Activated CD4-positive, CD25-positive, alpha-beta regulatory T cell treated with anti-CD3 and anti-CD28 coated beads, Interleukin-2, amount 50 U/mL, for 24 hours (primary cell): ENCODE results near the gene CTH.
"Not testable (repeated sequence)": the region's sequence is repeated elsewhere in the genome, so short reads cannot be mapped to it uniquely, and the experiment has no call there.

Experiments
- ATAC-seq, 2 donors: fragments of 150-1000 bp; cut with Tn5 transposase; one replicate each; pipeline ENCODE4 v1.10.0; 2021; ENCODE audit warnings: mild to moderate bottlenecking in 1 of 2, moderate library complexity in 1 of 2

The CTH gene

DNA sequence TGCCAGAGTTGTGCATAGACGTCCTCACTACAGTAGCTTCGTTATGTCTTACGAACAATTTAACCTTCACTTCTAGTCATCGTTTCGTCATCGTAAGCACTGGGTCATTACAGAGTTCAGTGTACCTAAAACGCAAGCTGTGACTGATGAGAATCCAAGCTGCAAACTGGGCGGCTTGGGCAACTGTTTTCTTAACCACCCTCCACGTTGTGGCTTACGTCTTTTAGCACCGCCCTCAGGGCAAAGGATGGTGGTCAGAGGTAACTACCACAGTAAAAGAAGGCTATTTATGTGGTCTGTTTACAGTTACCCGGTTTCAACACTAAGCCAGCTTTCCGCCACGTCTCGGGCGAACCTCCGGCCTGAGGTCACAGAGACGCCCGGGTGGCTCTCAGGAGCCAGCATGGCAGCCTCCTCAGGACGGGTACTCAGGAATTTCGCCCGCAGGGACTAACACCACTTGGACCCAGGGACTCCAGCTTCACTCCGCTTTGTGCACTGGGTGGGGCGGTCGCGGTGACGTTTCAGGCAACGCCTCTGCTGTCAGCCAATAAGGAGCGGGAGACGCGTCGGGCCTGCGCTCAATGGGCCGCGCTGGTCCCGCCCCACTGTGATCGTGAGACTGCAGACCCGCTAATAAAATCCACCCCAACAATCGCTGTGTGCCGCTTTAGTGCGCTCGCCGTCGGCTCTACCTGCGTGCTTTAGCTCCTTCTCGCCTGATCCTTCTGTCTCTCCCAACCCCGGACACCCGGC lies at the start of gene CTH:
Gene CTH, plus strand, starts transcription at position 665 of the 756 bp plus-strand sequence. CDS start 148 bp downstream, outside the sequence.
- peak; percentile 97 to 99 for ATAC-seq

GRCh38 chr1:70361727-70362398 lies 49.2 kb upstream of the CTH start:
- ATAC-seq, result no peak

DNA sequence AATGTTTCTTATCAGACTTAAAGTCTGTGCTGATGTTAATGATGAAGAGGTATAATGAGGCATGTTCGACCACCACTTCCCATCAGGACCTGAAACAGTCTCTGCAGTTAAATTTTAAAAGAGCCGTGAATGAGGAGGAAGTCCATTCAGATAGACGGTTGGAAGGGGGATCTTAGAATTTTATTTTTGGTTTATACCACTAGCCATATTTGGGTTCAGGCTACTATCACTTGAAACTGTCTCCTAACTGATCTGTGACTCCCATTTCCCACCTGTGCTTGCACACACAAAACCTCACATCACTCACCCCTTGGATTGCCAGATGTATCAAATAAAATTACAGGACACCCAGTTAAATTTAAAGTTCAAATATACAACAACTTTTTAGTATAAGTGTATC lies 46.6 kb upstream of the CTH start:
- ATAC-seq, result no peak

DNA sequence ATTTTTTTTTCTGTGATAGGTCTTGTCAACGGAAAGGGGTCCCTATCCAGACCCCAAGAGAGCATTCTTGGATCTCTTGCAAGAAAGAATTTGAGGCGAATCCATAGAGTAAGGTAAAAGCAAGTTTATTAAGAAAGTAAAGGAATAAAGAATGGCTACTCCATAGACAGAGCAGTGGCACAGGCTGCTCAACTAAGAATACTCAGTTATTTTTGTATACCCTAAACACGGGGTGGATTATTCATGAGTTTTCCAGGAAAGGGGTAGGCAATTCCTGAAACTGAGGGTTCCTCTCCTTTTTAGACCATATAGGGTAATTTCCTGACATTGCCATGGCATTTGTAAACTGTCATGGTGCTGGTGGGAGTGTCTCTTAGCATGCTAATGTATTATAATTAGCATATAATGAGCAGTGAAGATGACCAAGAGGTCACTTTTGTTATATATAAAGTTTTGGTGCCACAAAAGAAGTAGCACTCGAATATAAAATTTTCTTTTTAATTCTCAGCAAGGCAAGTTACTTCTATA lies 44.6 kb upstream of the CTH start:
- not testable (repeated sequence) for ATAC-seq

DNA sequence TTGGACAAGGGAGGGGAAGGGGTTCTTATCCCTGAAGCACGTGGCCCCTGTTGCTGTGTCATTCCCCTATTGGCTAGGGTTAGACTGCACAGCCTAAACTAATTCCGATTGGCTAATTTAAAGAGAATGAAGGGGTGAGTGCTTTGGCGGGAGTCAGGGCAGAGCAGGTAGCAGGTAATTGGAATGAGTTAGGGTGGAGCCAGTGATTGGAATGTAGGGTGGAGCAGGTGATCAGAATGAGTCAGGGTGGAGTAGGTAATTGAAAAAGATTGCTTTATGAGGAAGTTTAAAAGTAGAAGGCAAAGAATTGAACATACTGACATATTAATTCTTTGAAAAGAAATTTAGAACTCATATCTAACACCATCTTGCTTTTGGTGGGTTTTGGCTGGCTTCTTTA lies 44.1 kb upstream of the CTH start:
- not testable (repeated sequence) for ATAC-seq

DNA sequence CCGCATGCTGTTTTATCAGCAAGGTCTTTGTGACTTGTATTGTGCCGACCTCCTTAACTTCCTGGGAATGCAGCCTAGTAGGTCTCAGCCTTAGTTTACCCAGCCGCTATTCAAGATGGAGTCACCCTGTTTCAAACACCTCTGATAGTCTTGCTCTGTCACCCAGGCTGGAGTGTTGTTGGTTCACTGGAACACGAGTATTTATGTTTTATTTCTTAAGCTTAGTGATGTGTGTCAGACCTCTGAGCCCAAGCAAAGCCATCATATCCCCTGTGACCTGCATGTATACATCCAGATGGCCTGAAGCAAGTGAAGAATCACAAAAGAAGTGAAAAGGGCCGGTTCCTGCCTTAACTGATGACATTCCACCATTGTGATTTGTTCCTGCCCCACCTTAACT lies 43.7 kb upstream of the CTH start:
- ATAC-seq, result not testable (repeated sequence)

DNA sequence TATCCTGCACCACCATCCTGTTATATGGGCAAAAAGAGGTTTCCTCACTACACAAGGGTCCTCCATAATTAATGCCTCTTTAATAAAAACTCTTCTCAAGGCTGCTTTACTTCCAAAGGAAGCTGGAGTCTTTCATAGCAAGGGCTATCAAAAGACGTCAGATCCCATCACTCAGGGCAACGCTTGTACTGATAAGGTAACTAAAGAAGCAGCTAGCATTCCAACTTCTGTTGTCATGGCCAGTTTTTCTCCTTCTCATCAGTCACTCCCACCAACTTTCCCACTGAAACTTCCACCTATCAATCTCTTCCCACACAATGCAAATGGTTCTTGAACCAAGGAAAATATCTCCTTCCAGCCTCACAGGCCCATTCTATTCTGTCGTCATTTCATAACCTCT lies 39.5 kb upstream of the CTH start:
- not testable (repeated sequence) for ATAC-seq

DNA sequence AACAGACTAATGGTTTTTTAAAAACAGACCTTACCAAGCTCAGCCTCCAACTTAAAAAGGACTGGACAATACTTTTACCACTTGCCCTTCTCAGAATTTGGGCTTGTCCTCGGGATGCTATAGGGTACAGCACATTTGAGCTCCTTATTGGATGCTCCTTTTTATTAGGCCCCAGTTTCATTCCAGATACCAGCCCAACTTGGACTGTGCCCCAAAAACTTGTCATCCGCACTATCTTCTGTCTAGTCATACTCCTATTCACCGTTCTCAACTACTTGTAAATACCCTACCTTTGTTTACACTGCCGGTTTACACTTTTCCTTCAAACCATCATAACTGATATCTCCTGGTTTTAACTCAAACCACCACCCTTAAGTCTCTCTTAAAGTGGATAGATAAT lies 38.6 kb upstream of the CTH start:
- ATAC-seq, result no peak

- ATAC-seq, result not testable (repeated sequence)
Measured at GRCh38 chr1:70373580-70373979, 37.5 kb upstream of the CTH start.

GRCh38 chr1:70376196-70376595 lies 34.9 kb upstream of the CTH start:
- no peak for ATAC-seq

DNA sequence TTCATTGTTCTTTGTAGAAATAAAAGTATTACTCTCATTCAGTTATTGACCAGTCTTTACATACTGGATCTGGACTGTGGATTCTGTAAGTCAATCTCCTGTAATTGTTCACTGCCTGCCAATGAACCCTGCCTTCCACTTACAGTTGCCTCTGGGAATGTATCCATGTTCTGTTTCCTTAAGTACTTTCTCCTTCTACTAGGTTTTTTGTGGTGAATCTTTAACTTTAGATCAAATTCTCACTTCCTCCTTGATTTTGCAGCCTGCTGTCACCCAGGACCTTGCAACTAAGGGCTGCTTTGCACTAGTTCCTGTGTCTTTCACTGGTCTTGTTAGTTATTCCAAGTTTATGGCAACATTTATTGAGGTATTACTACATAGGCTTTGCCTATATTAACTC lies 28.4 kb upstream of the CTH start:
- no peak for ATAC-seq

GRCh38 chr1:70383483-70383882 lies 27.6 kb upstream of the CTH start:
- no peak for ATAC-seq

GRCh38 chr1:70384542-70384941 lies 26.5 kb upstream of the CTH start:
- no peak for ATAC-seq

- ATAC-seq, result no peak
Measured at GRCh38 chr1:70385477-70385876, 25.6 kb upstream of the CTH start.

DNA sequence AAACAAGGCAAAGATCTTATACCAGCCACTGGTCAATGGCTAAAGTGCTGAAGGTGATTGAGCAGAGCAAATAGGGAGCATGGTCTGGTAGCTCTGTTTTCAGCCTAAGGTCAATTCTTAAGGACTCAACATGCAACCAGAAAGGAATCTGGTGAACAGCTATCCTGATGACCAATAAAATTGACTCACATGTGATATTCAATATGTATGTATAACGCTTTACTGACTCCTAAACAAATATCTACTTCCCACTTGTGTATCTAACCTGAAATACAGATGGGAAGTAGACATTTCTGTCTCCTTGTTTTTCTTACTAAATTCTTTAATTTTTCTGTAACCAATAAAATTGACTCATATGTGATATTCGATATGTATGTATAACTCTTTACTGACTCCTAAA lies 24.9 kb upstream of the CTH start:
- no peak for ATAC-seq

DNA sequence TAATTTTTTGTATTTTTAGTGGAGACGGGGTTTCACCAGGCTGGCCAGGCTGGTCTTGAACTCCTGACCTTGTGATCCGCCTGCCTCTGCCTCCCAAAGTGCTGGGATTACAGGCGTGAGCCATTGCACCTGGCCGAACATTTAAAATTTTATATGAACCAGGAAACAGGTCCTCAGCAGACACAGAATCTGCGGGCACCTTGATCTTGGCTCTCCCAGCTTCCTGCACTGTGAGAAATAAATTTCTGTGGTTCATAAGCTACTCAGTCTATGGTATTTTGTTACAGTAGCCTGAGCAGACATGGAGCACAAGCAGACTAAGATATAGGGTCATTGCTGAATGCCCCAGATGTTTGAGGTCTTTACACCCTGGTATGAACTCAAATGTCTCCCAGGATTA lies 23.6 kb upstream of the CTH start:
- ATAC-seq, result no peak

- ATAC-seq, result no peak
Measured at GRCh38 chr1:70392626-70393025, 18.4 kb upstream of the CTH start.

DNA sequence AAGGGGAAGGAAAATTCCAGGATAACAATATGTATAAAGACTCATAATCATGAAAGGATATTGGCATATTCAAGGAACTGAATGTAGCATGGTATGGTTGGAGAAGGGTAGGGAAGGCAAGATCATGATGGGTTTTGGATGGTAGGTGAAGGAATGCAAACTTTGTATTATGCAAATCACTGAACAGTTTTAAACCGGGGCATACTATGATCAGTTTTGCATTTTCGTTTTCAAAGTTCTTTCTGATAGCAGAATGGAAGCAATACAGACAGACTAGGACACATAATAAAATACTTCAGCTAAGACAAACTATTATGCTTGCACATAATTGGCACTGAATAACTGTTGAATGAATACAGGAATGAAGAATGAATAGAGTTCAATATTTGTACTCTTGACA lies 14.5 kb upstream of the CTH start:
- no peak for ATAC-seq

DNA sequence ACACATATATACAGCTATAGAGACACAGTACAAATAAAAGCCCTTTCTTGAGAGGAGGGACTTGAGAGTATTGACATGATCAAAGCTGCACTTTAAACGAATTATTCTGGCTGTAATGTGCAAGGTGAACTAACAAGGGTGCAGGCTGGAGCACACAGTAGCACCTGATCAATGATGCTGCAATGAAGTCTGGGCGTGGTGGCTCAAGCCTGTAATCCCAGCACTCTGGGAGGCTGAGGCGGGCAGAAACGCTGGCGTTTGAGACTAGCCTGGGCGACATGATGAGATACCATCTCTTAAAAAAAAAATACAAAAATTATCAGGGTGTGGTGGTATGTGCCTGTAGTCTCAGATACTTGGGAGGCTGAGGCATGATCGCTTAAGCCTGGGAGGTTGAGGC lies 14.1 kb upstream of the CTH start:
- no peak for ATAC-seq

DNA sequence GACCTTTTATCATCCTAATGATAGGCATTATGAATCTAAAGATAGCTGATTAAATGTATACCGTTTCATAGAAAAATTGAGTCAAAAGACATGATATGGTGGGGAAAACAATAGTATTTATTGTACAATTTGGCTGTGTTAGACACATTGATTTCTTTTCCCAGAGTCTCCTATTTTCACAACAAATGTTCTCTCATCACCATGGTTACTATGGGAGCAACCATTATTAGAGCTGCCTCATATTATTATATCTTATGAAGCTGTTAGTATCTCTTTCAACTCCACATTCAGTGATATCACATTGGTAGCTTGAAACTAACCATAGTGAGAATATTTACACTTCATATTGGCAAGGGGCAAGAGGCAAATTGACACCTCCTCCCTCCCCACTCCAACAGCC lies 10.7 kb upstream of the CTH start:
- ATAC-seq, result no peak

DNA sequence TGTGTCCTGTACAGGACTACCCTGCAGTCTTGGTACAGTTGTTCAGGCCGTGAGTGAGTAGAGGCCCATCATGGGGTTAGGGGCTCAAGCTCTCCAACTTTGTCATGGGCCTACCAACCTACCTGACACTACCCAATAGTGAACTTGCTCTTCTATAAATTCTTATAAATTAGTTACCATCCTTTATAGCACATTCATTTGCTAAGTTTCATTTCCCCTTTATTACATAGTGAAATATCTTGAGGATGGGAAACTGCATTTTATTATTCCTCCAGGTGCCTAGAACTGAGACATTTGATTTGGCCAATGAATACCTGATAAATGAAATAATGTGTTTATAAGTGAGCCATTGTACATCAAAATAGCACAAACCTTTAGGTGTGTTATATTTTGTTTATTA lies 9.1 kb upstream of the CTH start:
- ATAC-seq, result no peak

- ATAC-seq, result no peak
Measured at GRCh38 chr1:70403759-70404158, 7.3 kb upstream of the CTH start.

- no peak for ATAC-seq
Measured at GRCh38 chr1:70405780-70406416, 5.2 kb upstream of the CTH start.

- no peak for ATAC-seq
Measured at GRCh38 chr1:70409136-70409535, 1.9 kb upstream of the CTH start.
